Measurements from ENCODE around the gene NDUFS4. TPM values are rescaled to one million over a fixed set of nuclear protein-coding genes. Genes with fewer than 3 reads are reported as not detected.
A peak's percentile ranks its signal among the peaks of the same experiment; 100 is the strongest.

Gene NDUFS4
- total and polyA plus RNA-seq, 2 of the 4 experiments (the other 2 are of a cell fraction) = 34.2 to 70.1 TPM

DNA sequence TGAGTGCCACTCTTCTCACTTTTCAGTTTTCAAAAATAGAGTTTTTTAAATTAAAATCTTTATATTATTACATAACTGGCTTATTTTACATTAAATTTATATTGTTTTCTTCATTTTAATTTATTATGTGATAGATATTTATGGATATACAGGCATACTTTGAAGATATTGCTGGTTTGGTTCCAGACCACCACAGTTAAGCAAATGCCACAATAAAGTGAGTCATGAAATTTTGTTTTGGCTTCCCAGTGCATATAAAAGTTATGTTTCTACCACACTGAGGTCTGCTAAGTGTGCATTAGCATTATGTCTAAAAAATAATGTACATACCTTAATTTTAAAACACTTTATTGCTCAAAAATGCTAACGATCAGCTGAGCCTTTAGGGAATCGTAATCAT lies 47.4 kb downstream of the NDUFS4 start:
- CTCF ChIA-PET = no interaction called here
- intact Hi-C loops (cut with micrococcal nuclease) = no loop called here

More for the DNA sequence above, 47.4 kb downstream of the NDUFS4 start:
- POLR2A ChIA-PET (ENCODE audit: unreplicated experiment) = no interaction called here
- Histone ChIP-seq H2AK5ac (ENCODE audit: low read depth, low read length) (no peak overlapping the region), H3K14ac (replicated peaks; ENCODE audit: low read depth, low read length) (no peak overlapping the region), H3K27ac (ENCODE audit: insufficient read depth, low read length) (no peak overlapping the region), H4K91ac (ENCODE audit: insufficient read depth, low read depth, low read length) (no peak overlapping the region), H3K9me3 (ENCODE audit: control insufficient read depth, insufficient read depth, low read length) (no peaks in the 10 kb centered on the region), H3K9me1 (ENCODE audit: insufficient read depth, low read length) (peaks cover 9% of the 10 kb centered on the region), H3K23ac (ENCODE audit: low read depth, low read length) (no peak overlapping the region), H3K18ac (ENCODE audit: low read depth, low read length) (no peak overlapping the region), H3K36me3 (ENCODE audit: control insufficient read depth, insufficient read depth, low read length) (peaks cover 5% of the 10 kb centered on the region; the same call in 1 of the 2 replicates), H3K4me1 (ENCODE audit: control insufficient read depth, insufficient read depth, low read length) (peaks cover 4% of the 10 kb centered on the region), H2BK5ac (ENCODE audit: low read depth, low read length, poor library complexity, severe bottlenecking) (no peak overlapping the region), H2AK9ac (replicated peaks; ENCODE audit: low read depth, low read length, poor library complexity) (no peak overlapping the region), H2BK120ac (ENCODE audit: low read depth, low read length) (no peak overlapping the region), H3K27me3 (ENCODE audit: control insufficient read depth, insufficient read depth, low read length) (no peaks in the 10 kb centered on the region), H3K4ac (ENCODE audit: low read depth, low read length) (no peak overlapping the region), H2BK15ac (ENCODE audit: low read depth, low read length) (no peak overlapping the region), H4K5ac (ENCODE audit: low read depth, low read length) (no peak overlapping the region), H3K4me3 (ENCODE audit: insufficient read depth, low read depth, low read length) (no peak overlapping the region), H3K56ac (ENCODE audit: extremely low read depth, insufficient read depth, low read length) (no peak overlapping the region), H4K8ac (ENCODE audit: low read depth in 2 of 2, low read length in 2 of 2) (no peak overlapping the region), H2BK20ac (ENCODE audit: low read depth, low read length) (no peak overlapping the region), H3K9ac (ENCODE audit: low read depth, low read length) (no peak overlapping the region), H3K4me2 (ENCODE audit: low read depth, low read length) (no peak overlapping the region), H2AFZ (replicated peaks; ENCODE audit: low read length, poor library complexity) (no peak overlapping the region), H4K20me1 (ENCODE audit: insufficient read depth, low read length) (peaks cover 9% of the 10 kb centered on the region; the same call in 1 of the 2 replicates), H3K79me1 (ENCODE audit: low read depth in 1 of 2, low read length in 2 of 2) (peaks cover 16 to 57% of the 10 kb centered on the region in 2 experiments)
- in situ Hi-C loops (cut with MboI; ENCODE audit: low sequenced_read_pairs) (no loop called here), dilution Hi-C loops (cut with HindIII; ENCODE audit: low sequenced_read_pairs, unreplicated experiment) (no loop called here)
- BruUV-seq (replicated peaks) = no TSS peak
- TF ChIP-seq MAZ (IDR thresholded peaks at IDR 0.05; ENCODE audit: borderline replicate concordance, low read depth, low read length) (no peak), CHD1 (IDR thresholded peaks at IDR 0.05; ENCODE audit: low read depth, low read length) (no peak), POLR2A (IDR thresholded peaks at IDR 0.05; ENCODE audit: low read depth, low read length) (no peak), RFX5 (IDR thresholded peaks at IDR 0.05; ENCODE audit: low read depth, low read length) (no peak), FOS (IDR thresholded peaks at IDR 0.05; ENCODE audit: low read depth, low read length) (no peak), CEBPB (IDR thresholded peaks at IDR 0.05; ENCODE audit: low read depth, low read length) (no peak), MXI1 (IDR thresholded peaks at IDR 0.05; ENCODE audit: borderline replicate concordance, low read depth, low read length) (no peak), SMC3 (IDR thresholded peaks at IDR 0.05; ENCODE audit: low read depth, low read length) (no peak), RAD21 (IDR thresholded peaks at IDR 0.05; ENCODE audit: low read length) (no peak), MAFK (IDR thresholded peaks at IDR 0.05; ENCODE audit: low read depth, low read length) (no peak), RCOR1 (IDR thresholded peaks at IDR 0.05; ENCODE audit: insufficient replicate concordance, low read length) (no peak), NFE2L2 (IDR thresholded peaks at IDR 0.05; ENCODE audit: low read depth, low read length) (no peak), BHLHE40 (IDR thresholded peaks at IDR 0.05; ENCODE audit: low read depth, low read length) (no peak)
- TF ChIP-seq, protein P1, sequence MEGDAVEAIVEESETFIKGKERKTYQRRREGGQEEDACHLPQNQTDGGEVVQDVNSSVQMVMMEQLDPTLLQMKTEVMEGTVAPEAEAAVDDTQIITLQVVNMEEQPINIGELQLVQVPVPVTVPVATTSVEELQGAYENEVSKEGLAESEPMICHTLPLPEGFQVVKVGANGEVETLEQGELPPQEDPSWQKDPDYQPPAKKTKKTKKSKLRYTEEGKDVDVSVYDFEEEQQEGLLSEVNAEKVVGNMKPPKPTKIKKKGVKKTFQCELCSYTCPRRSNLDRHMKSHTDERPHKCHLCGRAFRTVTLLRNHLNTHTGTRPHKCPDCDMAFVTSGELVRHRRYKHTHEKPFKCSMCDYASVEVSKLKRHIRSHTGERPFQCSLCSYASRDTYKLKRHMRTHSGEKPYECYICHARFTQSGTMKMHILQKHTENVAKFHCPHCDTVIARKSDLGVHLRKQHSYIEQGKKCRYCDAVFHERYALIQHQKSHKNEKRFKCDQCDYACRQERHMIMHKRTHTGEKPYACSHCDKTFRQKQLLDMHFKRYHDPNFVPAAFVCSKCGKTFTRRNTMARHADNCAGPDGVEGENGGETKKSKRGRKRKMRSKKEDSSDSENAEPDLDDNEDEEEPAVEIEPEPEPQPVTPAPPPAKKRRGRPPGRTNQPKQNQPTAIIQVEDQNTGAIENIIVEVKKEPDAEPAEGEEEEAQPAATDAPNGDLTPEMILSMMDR (conservative IDR thresholded peaks at IDR 0.05; ENCODE audit: low read depth, low read length) = no peak
- TF ChIP-seq, protein P2, sequence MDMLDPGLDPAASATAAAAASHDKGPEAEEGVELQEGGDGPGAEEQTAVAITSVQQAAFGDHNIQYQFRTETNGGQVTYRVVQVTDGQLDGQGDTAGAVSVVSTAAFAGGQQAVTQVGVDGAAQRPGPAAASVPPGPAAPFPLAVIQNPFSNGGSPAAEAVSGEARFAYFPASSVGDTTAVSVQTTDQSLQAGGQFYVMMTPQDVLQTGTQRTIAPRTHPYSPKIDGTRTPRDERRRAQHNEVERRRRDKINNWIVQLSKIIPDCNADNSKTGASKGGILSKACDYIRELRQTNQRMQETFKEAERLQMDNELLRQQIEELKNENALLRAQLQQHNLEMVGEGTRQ (IDR thresholded peaks at IDR 0.05; ENCODE audit: low read depth, low read length) = no peak
- TF ChIP-seq, protein P3, sequence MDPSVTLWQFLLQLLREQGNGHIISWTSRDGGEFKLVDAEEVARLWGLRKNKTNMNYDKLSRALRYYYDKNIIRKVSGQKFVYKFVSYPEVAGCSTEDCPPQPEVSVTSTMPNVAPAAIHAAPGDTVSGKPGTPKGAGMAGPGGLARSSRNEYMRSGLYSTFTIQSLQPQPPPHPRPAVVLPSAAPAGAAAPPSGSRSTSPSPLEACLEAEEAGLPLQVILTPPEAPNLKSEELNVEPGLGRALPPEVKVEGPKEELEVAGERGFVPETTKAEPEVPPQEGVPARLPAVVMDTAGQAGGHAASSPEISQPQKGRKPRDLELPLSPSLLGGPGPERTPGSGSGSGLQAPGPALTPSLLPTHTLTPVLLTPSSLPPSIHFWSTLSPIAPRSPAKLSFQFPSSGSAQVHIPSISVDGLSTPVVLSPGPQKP (IDR thresholded peaks at IDR 0.05; ENCODE audit: borderline replicate concordance, low read depth, low read length) = no peak
- DNase-seq = peak; percentile 40
- WGBS, 2 experiments (ENCODE audit: extremely low coverage in 2 of 2, insufficient read length in 1 of 2) = no CpG with 5 or more reads among the region's 2 CpGs
- ATAC-seq (ENCODE audit: low read depth) = no peak
